K562 (cell line): ENCODE measurements around the gene DHX58. TPM values are rescaled to one million over a fixed set of nuclear protein-coding genes. Genes with fewer than 3 reads are reported as not detected.

ENCODE experiments used
- C11orf30 ChIP-seq: fragments of 450-650 bp; IDR thresholded peaks from 2 replicates; pipeline ENCODE4 v1.6.1; 2016; ENCODE audit warnings: low read depth, mild to moderate bottlenecking
- CHD4 ChIP-seq: fragments of 200-600 bp; sonication (generic); IDR thresholded peaks from 3 replicates; pipeline ENCODE4 v1.6.1; 2012; ENCODE audit warnings: low read depth, mild to moderate bottlenecking, mixed read lengths, low read length, inconsistent platforms; ENCODE audit not compliant: insufficient read depth, insufficient replicate concordance, poor library complexity, severe bottlenecking
- FOXK2 ChIP-seq, 2 experiments: fragments of 450-650 bp; IDR thresholded peaks in 1 of 2; conservative IDR thresholded peaks in 1 of 2; 2 replicates each; pipeline ENCODE4 v1.6.1; 2016; ENCODE audit warnings: low read depth in 2 of 2, mild to moderate bottlenecking in 1 of 2
- FOXP1 ChIP-seq: sonication (generic); formaldehyde crosslinking; IDR thresholded peaks from 2 replicates; pipeline ENCODE4 v1.8.0; 2022; ENCODE audit warnings: mild to moderate bottlenecking, missing genetic modification reagents
- JUND ChIP-seq, 2 experiments: IDR thresholded peaks; 2 replicates in 1 of 2; 3 replicates in 1 of 2; pipeline ENCODE4 v1.6.1; 2011; ENCODE audit warnings: borderline replicate concordance in 2 of 2, low read depth in 2 of 2, low read length in 2 of 2, improper control_type of control experiment in 1 of 2, missing biosample characterization in 1 of 2, missing genetic modification characterization in 1 of 2, missing genetic modification reagents in 1 of 2
- KDM2B ChIP-seq: fragments of 250-450 bp; sonication (Bioruptor Pico); IDR thresholded peaks from 2 replicates; pipeline ENCODE4 v1.8.0; 2021; ENCODE audit warnings: mild to moderate bottlenecking, moderate library complexity
- LEF1 ChIP-seq: fragments of 450-650 bp; IDR thresholded peaks from 2 replicates; pipeline ENCODE4 v1.6.1; 2016; ENCODE audit warnings: mild to moderate bottlenecking
- MTF1 ChIP-seq: fragments of 250-450 bp; sonication (Bioruptor Pico); IDR thresholded peaks from 2 replicates; pipeline ENCODE4 v1.9.0; 2021; ENCODE audit warnings: moderate library complexity, mild to moderate bottlenecking, inconsistent platforms, borderline replicate concordance
- PML ChIP-seq: IDR thresholded peaks from 2 replicates; pipeline ENCODE4 v1.6.1; 2012; ENCODE audit warnings: low read length, inconsistent platforms
- RAD51 ChIP-seq: fragments of 450-650 bp; IDR thresholded peaks from 2 replicates; pipeline ENCODE4 v1.7.1; 2016; ENCODE audit warnings: low read depth, mild to moderate bottlenecking, borderline replicate concordance
- RBBP5 ChIP-seq: fragments of 200-600 bp; sonication (generic); IDR thresholded peaks from 2 replicates; pipeline ENCODE4 v1.6.1; 2012; ENCODE audit warnings: borderline replicate concordance, mild to moderate bottlenecking, low read length, control low read depth, inconsistent platforms; ENCODE audit not compliant: insufficient read depth, poor library complexity, severe bottlenecking
- SAP30 ChIP-seq: fragments of 200-600 bp; sonication (generic); IDR thresholded peaks from 2 replicates; pipeline ENCODE4 v1.6.1; 2012; ENCODE audit warnings: borderline replicate concordance, low read depth, mild to moderate bottlenecking, moderate library complexity, low read length, control low read depth, inconsistent platforms; ENCODE audit not compliant: insufficient read depth, poor library complexity, severe bottlenecking
- SIX5 ChIP-seq, 2 experiments: IDR thresholded peaks; 2 replicates each; pipeline ENCODE4 v1.6.1; 2011; ENCODE audit warnings: low read length in 2 of 2, borderline replicate concordance in 1 of 2, low read depth in 1 of 2, mild to moderate bottlenecking in 1 of 2, moderate library complexity in 1 of 2; ENCODE audit not compliant: insufficient read depth in 1 of 2
- U2AF1 ChIP-seq: fragments of 200-400 bp; formaldehyde crosslinking; optimal IDR thresholded peaks from 2 replicates; pipeline ENCODE3; 2017; ENCODE audit warnings: mild to moderate bottlenecking, low read depth, low read length, moderate library complexity
- ZBTB7A ChIP-seq: IDR thresholded peaks from 2 replicates; pipeline ENCODE4 v1.6.1; 2011; ENCODE audit warnings: low read depth, mild to moderate bottlenecking, low read length, moderate library complexity, borderline replicate concordance; ENCODE audit not compliant: control insufficient read depth
- ZFP1 ChIP-seq: fragments of 450-650 bp; formaldehyde crosslinking; IDR thresholded peaks from 2 replicates; pipeline ENCODE4 v1.4.0; 2020; ENCODE audit warnings: mild to moderate bottlenecking, mixed read lengths
- ZNF263 ChIP-seq: sonication (generic); formaldehyde crosslinking; IDR thresholded peaks from 2 replicates; pipeline ENCODE4 v1.8.0; 2022; ENCODE audit warnings: mild to moderate bottlenecking, missing genetic modification reagents, borderline replicate concordance
- ZNF551 ChIP-seq: fragments of 250-450 bp; sonication (Bioruptor Pico); IDR thresholded peaks from 2 replicates; pipeline ENCODE4 v1.5.0; 2021; ENCODE audit warnings: mild to moderate bottlenecking, moderate library complexity
- ZNF586 ChIP-seq: fragments of 450-650 bp; formaldehyde crosslinking; conservative IDR thresholded peaks from 2 replicates; pipeline ENCODE4 v1.4.0; 2020; ENCODE audit warnings: mild to moderate bottlenecking, moderate library complexity
- polyA plus RNA-seq, 8 experiments: library from polyadenylated mRNA; depleted of rRNA in 4 of 8; stranded (reverse) in 5 of 8; unstranded in 3 of 8; fragments of >200 nt; fragmentation: Nextera tagmentation in 2 of 8; fragmentation: Illumina TruSeq in 1 of 8; extraction: Ambion mirVana in 2 of 8; extraction: Trizol in 1 of 8; gene quantifications; 2 replicates each; pipeline versions ENCODE4 v1.2.1 to v1.2.3, GENCODE V29; 2011 to 2014; ENCODE audit warnings: inconsistent platforms in 1 of 8, missing spikeins in 1 of 8
- total RNA-seq, 7 experiments: library from RNA; depleted of rRNA in 6 of 7; stranded (reverse); fragments of >200 nt in 6 of 7; fragmentation: Illumina TruSeq in 2 of 7; extraction: Trizol in 2 of 7; gene quantifications; 2 replicates each; pipeline versions ENCODE4 v1.2.1 to v1.2.3, GENCODE V29; 2011 to 2021; ENCODE audit warnings: low replicate concordance in 1 of 7
- TF ChIP-seq, protein P1 (sequence below): fragments of 250-450 bp; sonication (Bioruptor Pico); IDR thresholded peaks from 2 replicates; pipeline ENCODE4 v1.8.0; 2021; ENCODE audit warnings: mild to moderate bottlenecking, moderate library complexity
- TF ChIP-seq, protein P2 (sequence below), 3 experiments: IDR thresholded peaks in 2 of 3; conservative IDR thresholded peaks in 1 of 3; 2 replicates each; pipeline ENCODE4 v1.5.1; 2011 to 2012; ENCODE audit warnings: low read length in 3 of 3, mild to moderate bottlenecking in 3 of 3, control low read depth in 2 of 3, improper control_type of control experiment in 1 of 3, inconsistent platforms in 1 of 3, low read depth in 1 of 3, mixed read lengths in 1 of 3, moderate library complexity in 1 of 3; ENCODE audit not compliant: insufficient read depth in 2 of 3

The DHX58 gene
- total and polyA plus RNA-seq, 9 of the 15 experiments (the other 6 are each of a cell fraction or from before 2014, with no cell fraction given) = 0.15 to 3.0 (median 1.4) TPM

GRCh38 chr17:42107597-42108576, 4.6 kb downstream of the DHX58 start (continued):
- TF ChIP-seq, protein P1, sequence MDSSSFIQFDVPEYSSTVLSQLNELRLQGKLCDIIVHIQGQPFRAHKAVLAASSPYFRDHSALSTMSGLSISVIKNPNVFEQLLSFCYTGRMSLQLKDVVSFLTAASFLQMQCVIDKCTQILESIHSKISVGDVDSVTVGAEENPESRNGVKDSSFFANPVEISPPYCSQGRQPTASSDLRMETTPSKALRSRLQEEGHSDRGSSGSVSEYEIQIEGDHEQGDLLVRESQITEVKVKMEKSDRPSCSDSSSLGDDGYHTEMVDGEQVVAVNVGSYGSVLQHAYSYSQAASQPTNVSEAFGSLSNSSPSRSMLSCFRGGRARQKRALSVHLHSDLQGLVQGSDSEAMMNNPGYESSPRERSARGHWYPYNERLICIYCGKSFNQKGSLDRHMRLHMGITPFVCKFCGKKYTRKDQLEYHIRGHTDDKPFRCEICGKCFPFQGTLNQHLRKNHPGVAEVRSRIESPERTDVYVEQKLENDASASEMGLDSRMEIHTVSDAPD (CRISPR knock-in tag) = peak; percentile 42; the same call in 1 of the 2 replicates
- TF ChIP-seq LEF1 (no peak), ZNF263 (CRISPR knock-in tag) (no peak), ZFP1 (CRISPR knock-in tag) (no peak), CHD4 (no peak), C11orf30 (peak; percentile 62), ZBTB7A (peak; percentile 64; the same call in 1 of the 2 replicates), FOXK2 (conservative IDR thresholded peaks at IDR 0.05 in 1 of 2, IDR thresholded peaks at IDR 0.05 in 1 of 2; ENCODE audit: low read depth in 2 of 2) (no peak), JUND (IDR thresholded peaks at IDR 0.05; ENCODE audit: borderline replicate concordance, low read depth, low read length) (no peak), JUND (tag; IDR thresholded peaks at IDR 0.05; ENCODE audit: borderline replicate concordance, low read depth, low read length) (no peak), SIX5 (IDR thresholded peaks at IDR 0.05; ENCODE audit: borderline replicate concordance in 1 of 2, insufficient read depth in 1 of 2, low read depth in 1 of 2, low read length in 2 of 2) (no peak), FOXP1 (CRISPR knock-in tag) (no peak), U2AF1 (no peak), PML (no peak), SAP30 (no peak), RAD51 (no peak), ZNF551 (no peak), MTF1 (CRISPR knock-in tag) (no peak), ZNF586 (CRISPR knock-in tag) (no peak), KDM2B (no peak), RBBP5 (no peak)
- TF ChIP-seq, protein P2, sequence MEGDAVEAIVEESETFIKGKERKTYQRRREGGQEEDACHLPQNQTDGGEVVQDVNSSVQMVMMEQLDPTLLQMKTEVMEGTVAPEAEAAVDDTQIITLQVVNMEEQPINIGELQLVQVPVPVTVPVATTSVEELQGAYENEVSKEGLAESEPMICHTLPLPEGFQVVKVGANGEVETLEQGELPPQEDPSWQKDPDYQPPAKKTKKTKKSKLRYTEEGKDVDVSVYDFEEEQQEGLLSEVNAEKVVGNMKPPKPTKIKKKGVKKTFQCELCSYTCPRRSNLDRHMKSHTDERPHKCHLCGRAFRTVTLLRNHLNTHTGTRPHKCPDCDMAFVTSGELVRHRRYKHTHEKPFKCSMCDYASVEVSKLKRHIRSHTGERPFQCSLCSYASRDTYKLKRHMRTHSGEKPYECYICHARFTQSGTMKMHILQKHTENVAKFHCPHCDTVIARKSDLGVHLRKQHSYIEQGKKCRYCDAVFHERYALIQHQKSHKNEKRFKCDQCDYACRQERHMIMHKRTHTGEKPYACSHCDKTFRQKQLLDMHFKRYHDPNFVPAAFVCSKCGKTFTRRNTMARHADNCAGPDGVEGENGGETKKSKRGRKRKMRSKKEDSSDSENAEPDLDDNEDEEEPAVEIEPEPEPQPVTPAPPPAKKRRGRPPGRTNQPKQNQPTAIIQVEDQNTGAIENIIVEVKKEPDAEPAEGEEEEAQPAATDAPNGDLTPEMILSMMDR (IDR thresholded peaks at IDR 0.05 in 2 of 3, conservative IDR thresholded peaks at IDR 0.05 in 1 of 3; ENCODE audit: insufficient read depth in 2 of 3, low read depth in 1 of 3, low read length in 3 of 3) = peak in 1 of 3 experiments; percentile 15; a peak in 1 of 6 replicates
